Measurements from ENCODE around the gene SEMA6A. TPM values are rescaled to one million over a fixed set of nuclear protein-coding genes. Genes with fewer than 3 reads are reported as not detected.

Gene SEMA6A
- total and polyA plus RNA-seq, 2 of the 13 experiments (the other 11 are each of a cell fraction or from before 2014, with no cell fraction given) = 5.1 to 6.5 TPM

DNA sequence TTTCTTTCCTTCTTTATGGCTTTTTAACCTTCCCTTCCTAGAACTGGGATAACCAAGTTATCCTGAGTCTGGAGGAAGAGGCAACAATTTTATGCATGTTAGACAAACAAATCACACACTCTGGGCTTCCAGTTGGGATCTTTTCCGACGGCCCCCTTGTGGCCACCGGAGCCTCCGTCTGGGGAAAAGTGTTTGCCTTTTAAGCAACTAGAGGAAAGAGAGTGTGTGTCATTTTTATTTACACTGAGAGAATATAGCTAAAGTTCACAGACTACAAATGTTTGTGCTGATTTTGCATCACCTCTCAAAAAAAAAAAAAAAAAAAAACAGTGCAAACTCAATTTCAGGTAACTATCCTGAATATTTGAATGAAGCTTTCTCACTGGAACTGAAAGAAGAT lies 126.2 kb downstream of the SEMA6A start (continued):
- TF ChIP-seq, protein P1, sequence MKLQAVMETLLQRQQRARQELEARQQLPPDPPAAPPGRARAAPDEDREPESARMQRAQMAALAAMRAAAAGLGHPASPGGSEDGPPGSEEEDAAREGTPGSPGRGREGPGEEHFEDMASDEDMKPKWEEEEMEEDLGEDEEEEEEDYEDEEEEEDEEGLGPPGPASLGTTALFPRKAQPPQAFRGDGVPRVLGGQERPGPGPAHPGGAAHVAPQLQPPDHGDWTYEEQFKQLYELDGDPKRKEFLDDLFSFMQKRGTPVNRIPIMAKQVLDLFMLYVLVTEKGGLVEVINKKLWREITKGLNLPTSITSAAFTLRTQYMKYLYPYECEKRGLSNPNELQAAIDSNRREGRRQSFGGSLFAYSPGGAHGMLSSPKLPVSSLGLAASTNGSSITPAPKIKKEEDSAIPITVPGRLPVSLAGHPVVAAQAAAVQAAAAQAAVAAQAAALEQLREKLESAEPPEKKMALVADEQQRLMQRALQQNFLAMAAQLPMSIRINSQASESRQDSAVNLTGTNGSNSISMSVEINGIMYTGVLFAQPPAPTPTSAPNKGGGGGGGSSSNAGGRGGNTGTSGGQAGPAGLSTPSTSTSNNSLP (IDR thresholded peaks at IDR 0.05; ENCODE audit: low read depth, low read length) = peak; percentile 33; the same call in 1 of the 2 replicates
- TF ChIP-seq ARID2 (CRISPR knock-in tag; IDR thresholded peaks at IDR 0.05; ENCODE audit: borderline replicate concordance) (no peak), KLF13 (CRISPR knock-in tag; IDR thresholded peaks at IDR 0.05) (no peak), RAD21 (CRISPR knock-in tag; IDR thresholded peaks at IDR 0.05) (no peak), RFX1 (IDR thresholded peaks at IDR 0.05) (no peak), ZFP36 (IDR thresholded peaks at IDR 0.05; ENCODE audit: borderline replicate concordance, low read depth, low read length, partially characterized antibody) (no peak), ZNF343 (CRISPR knock-in tag; IDR thresholded peaks at IDR 0.05) (no peak), ZNF607 (CRISPR knock-in tag; IDR thresholded peaks at IDR 0.05; ENCODE audit: borderline replicate concordance) (no peak), ZNF205 (CRISPR knock-in tag; IDR thresholded peaks at IDR 0.05) (no peak), NFIC (IDR thresholded peaks at IDR 0.05; ENCODE audit: low read length) (peak; percentile 33; the same call in 1 of the 2 replicates), STAG1 (CRISPR knock-in tag; IDR thresholded peaks at IDR 0.05) (peak; percentile 18; the same call in 1 of the 2 replicates), RBAK (CRISPR knock-in tag; IDR thresholded peaks at IDR 0.05) (no peak), TAF1 (CRISPR knock-in tag; IDR thresholded peaks at IDR 0.05) (no peak), ELF3 (CRISPR knock-in tag; IDR thresholded peaks at IDR 0.05) (no peak), ZNF260 (CRISPR knock-in tag; IDR thresholded peaks at IDR 0.05; ENCODE audit: borderline replicate concordance, low read depth) (no peak), CHD2 (IDR thresholded peaks at IDR 0.05; ENCODE audit: low read depth, low read length) (no peak), FOXP1 (IDR thresholded peaks at IDR 0.05) (no peak), FOXP1 (CRISPR knock-in tag; IDR thresholded peaks at IDR 0.05) (peak; percentile 41; the same call in 1 of the 2 replicates), ZNF615 (CRISPR knock-in tag; IDR thresholded peaks at IDR 0.05; ENCODE audit: borderline replicate concordance) (no peak)
- TF ChIP-seq, protein P2, sequence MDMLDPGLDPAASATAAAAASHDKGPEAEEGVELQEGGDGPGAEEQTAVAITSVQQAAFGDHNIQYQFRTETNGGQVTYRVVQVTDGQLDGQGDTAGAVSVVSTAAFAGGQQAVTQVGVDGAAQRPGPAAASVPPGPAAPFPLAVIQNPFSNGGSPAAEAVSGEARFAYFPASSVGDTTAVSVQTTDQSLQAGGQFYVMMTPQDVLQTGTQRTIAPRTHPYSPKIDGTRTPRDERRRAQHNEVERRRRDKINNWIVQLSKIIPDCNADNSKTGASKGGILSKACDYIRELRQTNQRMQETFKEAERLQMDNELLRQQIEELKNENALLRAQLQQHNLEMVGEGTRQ (IDR thresholded peaks at IDR 0.05; ENCODE audit: low read depth, low read length) = no peak
- TF ChIP-seq, protein P2 (CRISPR knock-in tag; IDR thresholded peaks at IDR 0.05; ENCODE audit: borderline replicate concordance) = no peak
- TF ChIP-seq, protein P3, sequence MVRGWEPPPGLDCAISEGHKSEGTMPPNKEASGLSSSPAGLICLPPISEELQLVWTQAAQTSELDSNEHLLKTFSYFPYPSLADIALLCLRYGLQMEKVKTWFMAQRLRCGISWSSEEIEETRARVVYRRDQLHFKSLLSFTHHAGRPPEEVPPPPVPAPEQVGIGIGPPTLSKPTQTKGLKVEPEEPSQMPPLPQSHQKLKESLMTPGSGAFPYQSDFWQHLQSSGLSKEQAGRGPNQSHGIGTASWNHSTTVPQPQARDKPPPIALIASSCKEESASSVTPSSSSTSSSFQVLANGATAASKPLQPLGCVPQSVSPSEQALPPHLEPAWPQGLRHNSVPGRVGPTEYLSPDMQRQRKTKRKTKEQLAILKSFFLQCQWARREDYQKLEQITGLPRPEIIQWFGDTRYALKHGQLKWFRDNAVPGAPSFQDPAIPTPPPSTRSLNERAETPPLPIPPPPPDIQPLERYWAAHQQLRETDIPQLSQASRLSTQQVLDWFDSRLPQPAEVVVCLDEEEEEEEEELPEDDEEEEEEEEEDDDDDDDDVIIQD (CRISPR knock-in tag; IDR thresholded peaks at IDR 0.05; ENCODE audit: low read depth) = peak; percentile 40; the same call in 1 of the 2 replicates
- TF ChIP-seq, protein P4, sequence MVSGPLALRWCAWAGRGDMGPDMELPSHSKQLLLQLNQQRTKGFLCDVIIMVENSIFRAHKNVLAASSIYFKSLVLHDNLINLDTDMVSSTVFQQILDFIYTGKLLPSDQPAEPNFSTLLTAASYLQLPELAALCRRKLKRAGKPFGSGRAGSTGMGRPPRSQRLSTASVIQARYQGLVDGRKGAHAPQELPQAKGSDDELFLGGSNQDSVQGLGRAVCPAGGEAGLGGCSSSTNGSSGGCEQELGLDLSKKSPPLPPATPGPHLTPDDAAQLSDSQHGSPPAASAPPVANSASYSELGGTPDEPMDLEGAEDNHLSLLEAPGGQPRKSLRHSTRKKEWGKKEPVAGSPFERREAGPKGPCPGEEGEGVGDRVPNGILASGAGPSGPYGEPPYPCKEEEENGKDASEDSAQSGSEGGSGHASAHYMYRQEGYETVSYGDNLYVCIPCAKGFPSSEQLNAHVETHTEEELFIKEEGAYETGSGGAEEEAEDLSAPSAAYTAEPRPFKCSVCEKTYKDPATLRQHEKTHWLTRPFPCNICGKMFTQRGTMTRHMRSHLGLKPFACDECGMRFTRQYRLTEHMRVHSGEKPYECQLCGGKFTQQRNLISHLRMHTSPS (CRISPR knock-in tag; IDR thresholded peaks at IDR 0.05; ENCODE audit: low read depth) = no peak
- TF ChIP-seq, protein P5, sequence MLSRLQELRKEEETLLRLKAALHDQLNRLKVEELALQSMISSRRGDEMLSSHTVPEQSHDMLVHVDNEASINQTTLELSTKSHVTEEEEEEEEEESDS (CRISPR knock-in tag; IDR thresholded peaks at IDR 0.05; ENCODE audit: borderline replicate concordance) = no peak

Measured in HepG2 (cell line).